Measurements from ENCODE around the gene TAL1. TPM values are rescaled to one million over a fixed set of nuclear protein-coding genes. Genes with fewer than 3 reads are reported as not detected.
"Not testable (repeated sequence)": the region's sequence is repeated elsewhere in the genome, so short reads cannot be mapped to it uniquely, and the experiment has no call there.

TAL1 gene
- total RNA-seq, 6 donors from 2014 or later: 4.2 to 16.4 (median 10.8) TPM

GRCh38 chr1:47196622-47197021, 35.4 kb downstream of the TAL1 start:
- H3K4me3 ChIP-seq: no peak overlapping the region
- H3K9me3 ChIP-seq: no peaks in the 10 kb centered on the region
- TF ChIP-seq POLR2A (IDR thresholded peaks at IDR 0.05) (no peak), EP300 (IDR thresholded peaks at IDR 0.05) (no peak), POLR2AphosphoS5 (IDR thresholded peaks at IDR 0.05) (no peak), CTCF (IDR thresholded peaks at IDR 0.05) (no peak)
- H3K27me3 ChIP-seq: no peaks in the 10 kb centered on the region
- WGBS, 2 donors: 66 to 100% methylated on average over 1 to 3 of the region's 3 CpGs
- no peak for ATAC-seq (ENCODE audit: low FRiP score in 2 of 2)
- H3K27ac ChIP-seq: no peak overlapping the region
- DNase-seq: no peak
- no peaks in the 10 kb centered on the region for H3K36me3 ChIP-seq
- H3K4me1 ChIP-seq: peaks cover 11 to 17% (median 15%) of the 10 kb centered on the region in 4 donors

- H3K4me3 ChIP-seq; DNase-seq; ATAC-seq (ENCODE audit: low FRiP score in 2 of 2); H3K9me3 ChIP-seq; H3K27me3 ChIP-seq; H3K27ac ChIP-seq; H3K36me3 ChIP-seq: not testable (repeated sequence)
- peaks cover 16 to 23% (median 21%) of the 10 kb centered on the region in 4 donors for H3K4me1 ChIP-seq
- WGBS, 2 donors: 87 to 91% methylated on average over 9 of the region's 9 CpGs
Measured at GRCh38 chr1:47195981-47196380, 36.0 kb downstream of the TAL1 start.

- no peak overlapping the region for H3K27ac ChIP-seq
- DNase-seq: peak in 1 of 2 donors; percentile 5
Measured at GRCh38 chr1:47194311-47194710, 37.7 kb downstream of the TAL1 start.

GRCh38 chr1:47193496-47193895, 38.5 kb downstream of the TAL1 start:
- not testable (repeated sequence) for H3K4me3 ChIP-seq; DNase-seq; ATAC-seq (ENCODE audit: low FRiP score in 2 of 2); H3K9me3 ChIP-seq; H3K27ac ChIP-seq; H3K36me3 ChIP-seq; H3K27me3 ChIP-seq
- H3K4me1 ChIP-seq: peaks cover 32 to 35% (median 34%) of the 10 kb centered on the region in 4 donors
- WGBS, 2 donors: 85 to 89% methylated on average over 10 of the region's 10 CpGs

More at GRCh38 chr1:47194311-47194710, 37.7 kb downstream of the TAL1 start:
- TF ChIP-seq POLR2A (IDR thresholded peaks at IDR 0.05): no peak
- TF ChIP-seq POLR2AphosphoS5 (IDR thresholded peaks at IDR 0.05): no peak
- no peak for TF ChIP-seq CTCF (IDR thresholded peaks at IDR 0.05)
- TF ChIP-seq EP300 (IDR thresholded peaks at IDR 0.05): no peak
- Histone ChIP-seq H3K27me3 (no peaks in the 10 kb centered on the region), H3K4me3 (no peak overlapping the region), H3K4me1 (peaks cover 26 to 35% (median 33%) of the 10 kb centered on the region in 4 donors), H3K36me3 (no peaks in the 10 kb centered on the region), H3K9me3 (no peaks in the 10 kb centered on the region)
- no peak for ATAC-seq (ENCODE audit: low FRiP score in 2 of 2)

- peak overlapping the region in 3 of 4 donors; percentile 18 to 82 (median 50) for H3K27ac ChIP-seq
- H3K9me3 ChIP-seq: no peaks in the 10 kb centered on the region
- H3K4me3 ChIP-seq: no peak overlapping the region
- WGBS, 2 donors: 8 to 20% methylated on average over 5 to 10 of the region's 10 CpGs
- peaks cover 32 to 39% (median 35%) of the 10 kb centered on the region in 4 donors for H3K4me1 ChIP-seq
- ATAC-seq (ENCODE audit: low FRiP score in 2 of 2): peak; percentile 70
- DNase-seq: peak in 1 of 2 donors; percentile 78
- no peaks in the 10 kb centered on the region for H3K36me3 ChIP-seq
- no peaks in the 10 kb centered on the region for H3K27me3 ChIP-seq
- TF ChIP-seq CTCF (IDR thresholded peaks at IDR 0.05) (peak; percentile 89 to 95 (median 93)), POLR2AphosphoS5 (IDR thresholded peaks at IDR 0.05) (peak in 1 of 2 donors; percentile 21), POLR2A (IDR thresholded peaks at IDR 0.05) (no peak), EP300 (IDR thresholded peaks at IDR 0.05) (no peak)
Measured at GRCh38 chr1:47192458-47193384, 39.3 kb downstream of the TAL1 start.

Measured in upper lobe of left lung (tissue), 6 donors.